Keratinocyte (primary cell): ENCODE data around the gene BCAS3. TPM values are rescaled to one million over a fixed set of nuclear protein-coding genes. Genes with fewer than 3 reads are reported as not detected.
"Not testable (repeated sequence)": the region's sequence is repeated elsewhere in the genome, so short reads cannot be mapped to it uniquely, and the experiment has no call there.

Experiments used
- DNase-seq: peaks from one replicate; pipeline ENCODE4 v3.0.0-alpha.2; 2011; ENCODE audit warnings: low read depth, missing footprints, low spot score
- FAIRE-seq: peaks from 2 replicates; lab custom pipeline; 2011; peaks lifted over from hg19 to GRCh38; lab: Jason Lieb, UNC
- H2AFZ ChIP-seq: 2 replicates; pipeline ENCODE4 v1.6.0; 2012; ENCODE audit warnings: low read length, control low read depth, inconsistent platforms; ENCODE audit not compliant: control insufficient read depth
- H3K27ac ChIP-seq: 2 replicates; pipeline ENCODE4 v1.5.1; 2011; ENCODE audit warnings: low read length; ENCODE audit not compliant: control insufficient read depth, insufficient read depth
- H3K27me3 ChIP-seq: 3 replicates; pipeline ENCODE4 v1.6.0; 2011; ENCODE audit warnings: low read length; ENCODE audit not compliant: control insufficient read depth, insufficient read depth; ENCODE audit errors: extremely low read depth
- H3K36me3 ChIP-seq, 2 experiments: 2 replicates in 1 of 2; 3 replicates in 1 of 2; pipeline ENCODE4 v1.5.1; 2011; ENCODE audit warnings: low read length in 2 of 2, mild to moderate bottlenecking in 1 of 2; ENCODE audit not compliant: control insufficient read depth in 2 of 2, insufficient read depth in 2 of 2; ENCODE audit errors: extremely low read depth in 1 of 2
- H3K4me1 ChIP-seq: 3 replicates; pipeline ENCODE4 v1.5.1; 2011; ENCODE audit warnings: low read length; ENCODE audit not compliant: control insufficient read depth, insufficient read depth; ENCODE audit errors: extremely low read depth
- H3K4me2 ChIP-seq: 3 replicates; pipeline ENCODE4 v1.6.0; 2011; ENCODE audit warnings: low read depth, low read length; ENCODE audit not compliant: control insufficient read depth, insufficient read depth; ENCODE audit errors: extremely low read depth
- H3K4me3 ChIP-seq, 3 experiments: fragments of 200-600 bp in 1 of 3; sonication (generic) in 1 of 3; 2 replicates in 2 of 3; 3 replicates in 1 of 3; pipeline ENCODE4 v1.5.1; 2011 to 2016; ENCODE audit warnings: low read length in 3 of 3, mild to moderate bottlenecking in 3 of 3, control low read depth in 2 of 3, inconsistent platforms in 1 of 3, low read depth in 1 of 3, mixed read lengths in 1 of 3, mixed run types in 1 of 3, moderate library complexity in 1 of 3; ENCODE audit not compliant: control insufficient read depth in 2 of 3, insufficient read depth in 2 of 3; ENCODE audit errors: extremely low read depth in 1 of 3
- H3K79me2 ChIP-seq: 2 replicates; pipeline ENCODE4 v1.6.0; 2012; ENCODE audit warnings: low read length; ENCODE audit not compliant: control insufficient read depth, insufficient read depth
- H3K9ac ChIP-seq: 3 replicates; pipeline ENCODE4 v1.6.0; 2011; ENCODE audit warnings: low read length; ENCODE audit not compliant: control insufficient read depth, insufficient read depth; ENCODE audit errors: extremely low read depth
- H3K9me1 ChIP-seq: 3 replicates; pipeline ENCODE4 v1.6.0; 2011; ENCODE audit warnings: low read length; ENCODE audit not compliant: control insufficient read depth, insufficient read depth; ENCODE audit errors: extremely low read depth
- H3K9me3 ChIP-seq: 2 replicates; pipeline ENCODE4 v1.5.1; 2012; ENCODE audit warnings: low read depth, low read length; ENCODE audit not compliant: control insufficient read depth
- H4K20me1 ChIP-seq: 3 replicates; pipeline ENCODE4 v1.6.0; 2011; ENCODE audit warnings: low read length; ENCODE audit not compliant: control insufficient read depth, insufficient read depth; ENCODE audit errors: extremely low read depth
- EZH2 ChIP-seq: IDR thresholded peaks from one replicate; pipeline ENCODE4 v1.6.1; 2012; ENCODE audit warnings: inconsistent platforms, mild to moderate bottlenecking, low read length, moderate library complexity
- dilution Hi-C: fragments of 300-500 bp; cut with MboI; formaldehyde crosslinking; loops from one replicate; pipeline ENCODE4 v1.7.0; 2020; ENCODE audit warnings: low sequenced_read_pairs; ENCODE audit not compliant: extremely low pct_ligation_motif_present
- polyA plus RNA-seq, 5 experiments: library from polyadenylated mRNA; depleted of rRNA in 3 of 5; stranded (reverse) in 3 of 5; stranded (forward) in 1 of 5; unstranded in 1 of 5; fragments of >200 nt; gene quantifications; 1 replicate in 1 of 5; 2 replicates in 3 of 5; 3 replicates in 1 of 5; pipeline versions ENCODE4 v1.2.1 to v1.2.3, GENCODE V29; 2011 to 2012; ENCODE audit warnings: missing spikeins in 2 of 5, low read depth in 1 of 5, low replicate concordance in 1 of 5
- TF ChIP-seq, protein P1 (sequence below), 3 experiments: IDR thresholded peaks in 1 of 3; conservative IDR thresholded peaks in 1 of 3; optimal IDR thresholded peaks in 1 of 3; 2 replicates in 2 of 3; 3 replicates in 1 of 3; pipeline versions ENCODE3 to v1.5.1; 2011; ENCODE audit warnings: low read length in 3 of 3, mild to moderate bottlenecking in 3 of 3, moderate library complexity in 2 of 3, control low read depth in 1 of 3, inconsistent platforms in 1 of 3; ENCODE audit not compliant: insufficient read depth in 2 of 3; ENCODE audit errors: extremely low read depth in 1 of 3

The BCAS3 gene
- polyA plus RNA-seq, 1 donor (not counting 4 experiments of a cell fraction or from before 2014, with no cell fraction given), result 11.8 TPM

DNA sequence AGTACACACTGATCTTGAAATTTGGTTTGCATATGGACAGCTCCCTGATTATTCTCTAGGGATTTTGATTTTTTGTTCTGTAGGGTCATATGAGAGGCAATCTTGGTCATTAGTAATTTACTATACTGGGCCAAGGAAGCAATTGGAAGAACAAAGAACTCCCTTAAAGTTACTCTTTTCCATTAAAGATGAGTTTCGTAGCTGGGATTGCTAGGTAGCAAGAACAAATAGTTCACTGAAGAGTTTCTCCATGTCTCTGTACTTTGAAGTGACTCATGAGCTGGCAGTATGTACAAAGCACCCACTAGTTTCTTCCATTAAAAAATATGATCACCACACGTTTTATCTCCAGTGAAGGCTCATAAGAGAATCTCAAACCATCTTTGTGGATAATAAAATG lies 6.2 kb upstream of the BCAS3 start:
- Histone ChIP-seq H3K27ac (no peak overlapping the region), H3K79me2 (no peaks in the 10 kb centered on the region), H3K27me3 (no peaks in the 10 kb centered on the region), H3K9ac (no peak overlapping the region), H3K4me2 (no peak overlapping the region), H2AFZ (no peak overlapping the region), H3K4me3 (no peak overlapping the region), H3K9me3 (no peaks in the 10 kb centered on the region), H3K36me3 (no peaks in the 10 kb centered on the region), H3K4me1 (no peaks in the 10 kb centered on the region), H4K20me1 (no peaks in the 10 kb centered on the region), H3K9me1 (no peaks in the 10 kb centered on the region)
- FAIRE-seq (no peak), DNase-seq (no peak)
- dilution Hi-C loops, result no loop called here
- TF ChIP-seq EZH2, result no peak
- TF ChIP-seq, protein P1, sequence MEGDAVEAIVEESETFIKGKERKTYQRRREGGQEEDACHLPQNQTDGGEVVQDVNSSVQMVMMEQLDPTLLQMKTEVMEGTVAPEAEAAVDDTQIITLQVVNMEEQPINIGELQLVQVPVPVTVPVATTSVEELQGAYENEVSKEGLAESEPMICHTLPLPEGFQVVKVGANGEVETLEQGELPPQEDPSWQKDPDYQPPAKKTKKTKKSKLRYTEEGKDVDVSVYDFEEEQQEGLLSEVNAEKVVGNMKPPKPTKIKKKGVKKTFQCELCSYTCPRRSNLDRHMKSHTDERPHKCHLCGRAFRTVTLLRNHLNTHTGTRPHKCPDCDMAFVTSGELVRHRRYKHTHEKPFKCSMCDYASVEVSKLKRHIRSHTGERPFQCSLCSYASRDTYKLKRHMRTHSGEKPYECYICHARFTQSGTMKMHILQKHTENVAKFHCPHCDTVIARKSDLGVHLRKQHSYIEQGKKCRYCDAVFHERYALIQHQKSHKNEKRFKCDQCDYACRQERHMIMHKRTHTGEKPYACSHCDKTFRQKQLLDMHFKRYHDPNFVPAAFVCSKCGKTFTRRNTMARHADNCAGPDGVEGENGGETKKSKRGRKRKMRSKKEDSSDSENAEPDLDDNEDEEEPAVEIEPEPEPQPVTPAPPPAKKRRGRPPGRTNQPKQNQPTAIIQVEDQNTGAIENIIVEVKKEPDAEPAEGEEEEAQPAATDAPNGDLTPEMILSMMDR (optimal IDR thresholded peaks at IDR 0.05 in 1 of 3, IDR thresholded peaks at IDR 0.05 in 1 of 3, conservative IDR thresholded peaks at IDR 0.05 in 1 of 3; ENCODE audit: extremely low read depth in 1 of 3, insufficient read depth in 2 of 3, low read length in 3 of 3), result no peak

DNA sequence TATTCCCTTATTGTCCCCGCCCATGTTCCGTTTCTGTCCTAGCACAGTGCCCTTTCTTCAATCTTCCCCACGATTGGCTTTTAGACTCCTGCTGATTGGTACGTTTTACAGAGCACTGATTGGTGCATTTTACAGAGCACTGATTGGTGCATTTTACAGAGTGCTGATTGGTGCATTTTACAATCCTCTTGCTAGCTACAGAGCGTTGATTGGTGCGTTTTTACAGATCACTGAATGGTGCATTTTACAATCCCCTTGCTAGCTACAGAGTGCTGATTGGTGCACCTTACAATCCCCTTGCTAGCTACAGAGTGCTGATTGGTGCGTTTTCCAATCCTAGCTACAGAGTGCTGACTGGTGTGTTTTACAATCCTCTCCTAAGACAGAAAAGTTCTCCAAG lies 3.0 kb upstream of the BCAS3 start:
- H3K4me3 ChIP-seq, H3K27me3 ChIP-seq, H4K20me1 ChIP-seq, dilution Hi-C loops, H3K79me2 ChIP-seq, H3K4me2 ChIP-seq, H3K9me3 ChIP-seq, H2AFZ ChIP-seq, H3K9me1 ChIP-seq, H3K27ac ChIP-seq, DNase-seq, H3K36me3 ChIP-seq, H3K9ac ChIP-seq, FAIRE-seq: not testable (repeated sequence)
- peaks cover 11% of the 10 kb centered on the region for H3K4me1 ChIP-seq

DNA sequence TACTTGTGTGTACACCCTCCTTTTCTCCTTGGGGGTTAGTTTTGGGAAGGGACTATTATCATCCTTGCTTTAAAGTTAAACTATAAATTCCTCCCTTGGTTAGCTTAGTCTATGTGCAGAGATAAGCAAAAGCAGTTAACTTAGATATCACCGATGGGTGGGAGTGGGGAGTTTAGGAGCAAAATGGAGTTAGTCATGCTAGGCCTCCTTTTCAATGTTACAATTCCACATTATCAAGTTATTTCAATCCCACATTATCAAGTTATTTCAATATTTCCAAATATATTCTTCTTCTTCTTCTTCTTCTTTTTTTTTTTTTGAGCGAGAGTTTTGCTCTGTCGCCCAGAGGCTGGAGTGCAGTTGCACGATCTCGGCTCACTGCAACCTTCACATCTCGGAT lies 1.7 kb upstream of the BCAS3 start:
- H3K9ac ChIP-seq, result no peak overlapping the region
- H3K4me2 ChIP-seq, result no peak overlapping the region
- H4K20me1 ChIP-seq, result no peaks in the 10 kb centered on the region
- no peak overlapping the region for H3K4me3 ChIP-seq
- no peaks in the 10 kb centered on the region for H3K9me1 ChIP-seq
- TF ChIP-seq, protein P1 (optimal IDR thresholded peaks at IDR 0.05 in 1 of 3, IDR thresholded peaks at IDR 0.05 in 1 of 3, conservative IDR thresholded peaks at IDR 0.05 in 1 of 3; ENCODE audit: extremely low read depth in 1 of 3, insufficient read depth in 2 of 3, low read length in 3 of 3), result no peak
- TF ChIP-seq EZH2, result no peak
- dilution Hi-C loops, result no loop called here
- H3K79me2 ChIP-seq, result no peaks in the 10 kb centered on the region
- H2AFZ ChIP-seq, result no peak overlapping the region
- FAIRE-seq, result no peak
- no peaks in the 10 kb centered on the region for H3K27me3 ChIP-seq
- H3K4me1 ChIP-seq, result peaks cover 11% of the 10 kb centered on the region
- H3K36me3 ChIP-seq, result no peaks in the 10 kb centered on the region
- H3K27ac ChIP-seq, result no peak overlapping the region
- no peak for DNase-seq
- no peaks in the 10 kb centered on the region for H3K9me3 ChIP-seq
